B cell (primary cell): ENCODE measurements around the gene HABP4. TPM values are rescaled to one million over a fixed set of nuclear protein-coding genes. Genes with fewer than 3 reads are reported as not detected.

Experiments
- ATAC-seq: fragments of 200-7000 bp; cut with Tn5 transposase; one replicate; pipeline ENCODE4 v1.10.0; 2021; ENCODE audit warnings: low read depth, mild to moderate bottlenecking, moderate number of reproducible peaks, moderate library complexity
- CTCF ChIA-PET: fragments of 350-600 bp; sonication (Branson Sonifier 250); formaldehyde crosslinking; loops from one replicate; lab custom pipeline; 2021; ENCODE audit warnings: antibody characterized with exemption, inconsistent platforms; lab: Charles Lee
- POLR2A ChIA-PET: fragments of 350-600 bp; sonication (Branson Sonifier 250); formaldehyde crosslinking; loops from one replicate; lab custom pipeline; 2021; ENCODE audit warnings: antibody characterized with exemption; lab: Charles Lee
- DNase-seq: peaks from one replicate; pipeline ENCODE4 v3.0.0; 2013
- H2AFZ ChIP-seq: 2 replicates; pipeline ENCODE4 v1.6.1; 2012; ENCODE audit warnings: mild to moderate bottlenecking, low read depth, low read length; ENCODE audit not compliant: insufficient read depth, poor library complexity, severe bottlenecking
- H3K27ac ChIP-seq, 2 donors: 1 replicate in 1 of 2; 2 replicates in 1 of 2; pipeline ENCODE4 v1.5.1; 2012 to 2013; ENCODE audit warnings: low read length in 2 of 2, mild to moderate bottlenecking in 2 of 2, moderate library complexity in 1 of 2
- H3K27me3 ChIP-seq, 4 experiments: fragments of 200-600 bp in 1 of 4; sonication (generic) in 1 of 4; replicated peaks in 1 of 4; 1 replicate in 2 of 4; 2 replicates in 2 of 4; pipeline versions ENCODE4 v1.6.1 to v1.7.0; 2013 to 2016; ENCODE audit warnings: low read length in 3 of 4, mild to moderate bottlenecking in 2 of 4, mixed read lengths in 1 of 4, moderate library complexity in 1 of 4; ENCODE audit not compliant: insufficient read depth in 4 of 4, control insufficient read depth in 3 of 4; ENCODE audit errors: control extremely low read depth in 1 of 4
- H3K36me3 ChIP-seq, 2 experiments: replicated peaks in 1 of 2; 1 replicate in 1 of 2; 2 replicates in 1 of 2; pipeline versions ENCODE4 v1.6.1 to v1.7.1; 2013; ENCODE audit warnings: low read length in 1 of 2; ENCODE audit not compliant: insufficient read depth in 2 of 2, control insufficient read depth in 1 of 2; ENCODE audit errors: control extremely low read depth in 1 of 2, extremely low read depth in 1 of 2
- H3K4me1 ChIP-seq, 2 donors: fragments of 200-600 bp in 1 of 2; sonication (generic) in 1 of 2; 1 replicate in 1 of 2; 2 replicates in 1 of 2; pipeline versions ENCODE4 v1.5.1 to v1.6.1; 2013 to 2017; ENCODE audit warnings: low read length in 2 of 2; ENCODE audit not compliant: control insufficient read depth in 2 of 2, insufficient read depth in 2 of 2
- H3K4me2 ChIP-seq: replicated peaks from 2 replicates; pipeline ENCODE3; 2012; ENCODE audit warnings: mild to moderate bottlenecking, low read depth, low read length; ENCODE audit not compliant: poor library complexity, severe bottlenecking
- H3K4me3 ChIP-seq, 5 experiments: fragments of 200-600 bp in 1 of 5; sonication (generic) in 1 of 5; 1 replicate in 3 of 5; 2 replicates in 2 of 5; pipeline versions ENCODE4 v1.5.1 to v1.7.0; 2011 to 2016; ENCODE audit warnings: low read length in 4 of 5, mild to moderate bottlenecking in 4 of 5, low read depth in 2 of 5, control low read depth in 1 of 5, moderate library complexity in 1 of 5; ENCODE audit not compliant: insufficient read depth in 1 of 5; ENCODE audit errors: control extremely low read depth in 1 of 5, extremely low read depth in 1 of 5
- H3K79me2 ChIP-seq: fragments of 200-600 bp; sonication (generic); one replicate; pipeline ENCODE4 v1.6.0; 2016; ENCODE audit warnings: low read length; ENCODE audit not compliant: control insufficient read depth, insufficient read depth
- H3K9ac ChIP-seq: fragments of 200-600 bp; sonication (generic); 2 replicates; pipeline ENCODE4 v1.6.1; 2017; ENCODE audit warnings: mild to moderate bottlenecking, low read length, moderate library complexity
- H3K9me3 ChIP-seq, 3 donors: one replicate each; pipeline versions ENCODE4 v1.6.1 to v1.7.1; 2013; ENCODE audit warnings: low read length in 2 of 3; ENCODE audit not compliant: control insufficient read depth in 2 of 3, insufficient read depth in 1 of 3; ENCODE audit errors: control extremely low read depth in 1 of 3
- H4K20me1 ChIP-seq: 2 replicates; pipeline ENCODE4 v1.6.0; 2012; ENCODE audit warnings: mild to moderate bottlenecking, low read length; ENCODE audit not compliant: insufficient read depth, control insufficient read depth, poor library complexity, severe bottlenecking
- H3K27ac Mint-ChIP-seq: one replicate; pipeline ENCODE4 v1.8.0; 2021; ENCODE audit warnings: mixed read lengths
- H3K27me3 Mint-ChIP-seq: one replicate; pipeline ENCODE4 v1.8.0; 2021; ENCODE audit warnings: mixed read lengths
- H3K4me1 Mint-ChIP-seq: one replicate; pipeline ENCODE4 v1.8.0; 2021; ENCODE audit warnings: mixed read lengths
- H3K4me3 Mint-ChIP-seq: one replicate; pipeline ENCODE4 v1.8.0; 2021; ENCODE audit warnings: mixed read lengths
- H3K9me3 Mint-ChIP-seq: one replicate; pipeline ENCODE4 v1.8.0; 2022; ENCODE audit warnings: mixed read lengths; ENCODE audit not compliant: insufficient read depth
- EZH2 ChIP-seq: IDR thresholded peaks from 2 replicates; pipeline ENCODE4 v1.6.1; 2012; ENCODE audit warnings: borderline replicate concordance, low read depth, mild to moderate bottlenecking, moderate library complexity, low read length; ENCODE audit not compliant: insufficient read depth, poor library complexity, severe bottlenecking
- WGBS: methylation state at CpG from one replicate; pipeline ENCODE4 v1.1.5; 2013; ENCODE audit warnings: missing lambda C conversion rate; ENCODE audit not compliant: insufficient coverage; 5-methylcytosine and 5-hydroxymethylcytosine counted together
- intact Hi-C: fragments of 100-400 bp; cut with micrococcal nuclease; formaldehyde crosslinking; loops from one replicate; pipeline ENCODE4 v1.10.0; 2022
- polyA plus RNA-seq: library from polyadenylated mRNA; depleted of rRNA; stranded (reverse); fragments of >200 nt; gene quantifications from 2 replicates; pipeline ENCODE4 v1.2.3, GENCODE V29; 2012
- total RNA-seq, 2 donors: library from RNA; stranded (reverse); fragments of 120-200 nt in 1 of 2; gene quantifications; 1 replicate in 1 of 2; 2 replicates in 1 of 2; pipeline versions ENCODE4 v1.2.3 to v1.2.4, GENCODE V29; 2013 to 2022
- TF ChIP-seq, protein P1 (sequence below): fragments of 200-600 bp; IDR thresholded peaks from one replicate; pipeline ENCODE4 v1.8.0; 2022; ENCODE audit warnings: antibody characterized with exemption, mild to moderate bottlenecking

The HABP4 gene
- total and polyA plus RNA-seq, 2 donors (not counting 1 experiment from before 2014, with no cell fraction given) = 3.3 to 15.0 TPM

DNA sequence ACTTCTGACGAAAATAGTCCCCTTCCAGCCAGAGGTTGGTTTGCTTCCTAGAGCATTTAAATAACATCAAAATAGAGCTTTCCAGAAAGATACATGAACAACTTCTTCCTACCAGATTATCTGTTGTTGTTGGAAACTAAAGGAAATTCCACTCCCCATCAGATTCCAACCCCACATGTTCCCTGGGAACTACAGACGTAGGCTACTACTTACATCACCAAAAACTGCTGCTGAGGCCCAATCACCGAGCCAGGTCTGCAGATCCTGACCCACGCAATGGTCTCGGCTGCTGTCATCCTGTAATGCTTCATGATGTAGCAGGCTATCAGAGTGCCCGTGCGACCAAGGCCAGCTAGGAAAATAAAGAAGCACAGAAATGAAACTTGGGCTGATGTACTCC, 73.4 kb downstream of the HABP4 start:
- no peak for DNase-seq
- no peaks in the 10 kb centered on the region for H3K27me3 Mint-ChIP-seq
- no peak overlapping the region for H3K4me3 ChIP-seq
- ChIA-PET CTCF (no interaction called here), POLR2A (no interaction called here)
- H2AFZ ChIP-seq = no peak overlapping the region
- H3K9me3 ChIP-seq = no peaks in the 10 kb centered on the region
- no peaks in the 10 kb centered on the region for H3K79me2 ChIP-seq
- no peaks in the 10 kb centered on the region for H3K27me3 ChIP-seq
- H3K4me1 ChIP-seq = no peaks in the 10 kb centered on the region
- no peaks in the 10 kb centered on the region for H3K9me3 Mint-ChIP-seq
- intact Hi-C loops = no loop called here
- no peak for TF ChIP-seq EZH2
- TF ChIP-seq, protein P1, sequence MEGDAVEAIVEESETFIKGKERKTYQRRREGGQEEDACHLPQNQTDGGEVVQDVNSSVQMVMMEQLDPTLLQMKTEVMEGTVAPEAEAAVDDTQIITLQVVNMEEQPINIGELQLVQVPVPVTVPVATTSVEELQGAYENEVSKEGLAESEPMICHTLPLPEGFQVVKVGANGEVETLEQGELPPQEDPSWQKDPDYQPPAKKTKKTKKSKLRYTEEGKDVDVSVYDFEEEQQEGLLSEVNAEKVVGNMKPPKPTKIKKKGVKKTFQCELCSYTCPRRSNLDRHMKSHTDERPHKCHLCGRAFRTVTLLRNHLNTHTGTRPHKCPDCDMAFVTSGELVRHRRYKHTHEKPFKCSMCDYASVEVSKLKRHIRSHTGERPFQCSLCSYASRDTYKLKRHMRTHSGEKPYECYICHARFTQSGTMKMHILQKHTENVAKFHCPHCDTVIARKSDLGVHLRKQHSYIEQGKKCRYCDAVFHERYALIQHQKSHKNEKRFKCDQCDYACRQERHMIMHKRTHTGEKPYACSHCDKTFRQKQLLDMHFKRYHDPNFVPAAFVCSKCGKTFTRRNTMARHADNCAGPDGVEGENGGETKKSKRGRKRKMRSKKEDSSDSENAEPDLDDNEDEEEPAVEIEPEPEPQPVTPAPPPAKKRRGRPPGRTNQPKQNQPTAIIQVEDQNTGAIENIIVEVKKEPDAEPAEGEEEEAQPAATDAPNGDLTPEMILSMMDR = no peak
- no peaks in the 10 kb centered on the region for H3K4me1 Mint-ChIP-seq
- no peak overlapping the region for H3K4me3 Mint-ChIP-seq
- no peaks in the 10 kb centered on the region for H4K20me1 ChIP-seq
- no peak overlapping the region for H3K27ac ChIP-seq
- H3K27ac Mint-ChIP-seq = no peak overlapping the region
- H3K9ac ChIP-seq = no peak overlapping the region
- no peaks in the 10 kb centered on the region for H3K36me3 ChIP-seq
- H3K4me2 ChIP-seq = no peak overlapping the region
- WGBS = 96% methylated on average over 6 of the region's 7 CpGs
- ATAC-seq = no peak

DNA sequence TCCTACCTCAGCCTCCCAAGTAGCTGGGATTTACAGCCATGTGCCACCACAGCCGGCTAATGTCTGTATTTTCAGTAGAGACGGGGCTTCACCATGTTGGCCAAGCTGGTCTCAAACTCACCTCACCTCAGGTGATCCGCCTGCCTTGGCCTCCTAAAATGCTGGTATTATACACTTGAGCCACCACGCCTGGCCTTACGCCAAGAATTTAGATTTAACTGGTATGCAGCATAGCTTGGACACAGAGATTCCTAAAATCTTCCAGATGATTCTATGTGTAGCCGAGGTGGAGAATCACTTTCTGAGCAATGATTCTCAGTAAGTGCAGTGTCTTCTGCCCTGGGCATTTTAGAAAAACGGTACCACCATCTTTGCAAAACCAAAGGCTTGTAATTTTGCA, 74.1 kb downstream of the HABP4 start:
- Histone ChIP-seq H4K20me1 (no peaks in the 10 kb centered on the region), H3K9ac (no peak overlapping the region), H3K36me3 (no peaks in the 10 kb centered on the region), H2AFZ (no peak overlapping the region), H3K27ac (no peak overlapping the region), H3K4me1 (no peaks in the 10 kb centered on the region), H3K4me2 (no peak overlapping the region), H3K4me3 (no peak overlapping the region), H3K79me2 (no peaks in the 10 kb centered on the region), H3K9me3 (no peaks in the 10 kb centered on the region), H3K27me3 (no peaks in the 10 kb centered on the region)
- 95% methylated on average over 7 of the region's 7 CpGs for WGBS
- H3K27ac Mint-ChIP-seq = no peak overlapping the region
- CTCF ChIA-PET = no interaction called here
- POLR2A ChIA-PET = no interaction called here
- no peak for TF ChIP-seq EZH2
- TF ChIP-seq, protein P1 = no peak
- H3K27me3 Mint-ChIP-seq = no peaks in the 10 kb centered on the region
- no peaks in the 10 kb centered on the region for H3K4me1 Mint-ChIP-seq
- no peaks in the 10 kb centered on the region for H3K9me3 Mint-ChIP-seq
- intact Hi-C loops = no loop called here
- DNase-seq = no peak
- no peak overlapping the region for H3K4me3 Mint-ChIP-seq
- no peak for ATAC-seq
